ENCODE data around the gene TOGARAM2.

TOGARAM2 gene

DNA sequence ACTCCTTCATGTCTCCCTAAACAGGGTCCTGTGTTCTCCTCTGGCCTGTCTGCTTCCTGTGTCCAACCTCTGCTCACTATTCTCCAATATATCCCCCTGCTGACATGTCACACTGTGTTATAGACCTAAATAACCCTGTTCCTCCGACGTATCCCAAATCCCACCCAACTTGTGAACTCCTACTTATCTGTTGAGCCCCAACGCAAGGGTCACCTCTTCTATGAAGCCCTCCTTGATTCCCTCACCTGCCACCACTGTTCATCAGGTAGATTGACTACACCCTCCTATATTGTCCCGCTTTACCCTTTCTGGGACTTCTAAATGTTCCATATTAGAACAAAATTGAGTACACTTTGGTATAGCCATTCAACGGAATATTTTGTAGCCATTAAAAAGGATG is 51.1 kb downstream of the TOGARAM2 start:
- H3K4me1 ChIP-seq (ENCODE audit: control insufficient read depth, insufficient read depth, low read length), result no peaks in the 10 kb centered on the region
- no peaks in the 10 kb centered on the region for H3K9me3 ChIP-seq (ENCODE audit: control insufficient read depth, insufficient read depth, low read depth, low read length)
- H3K4me3 ChIP-seq (ENCODE audit: low read depth, low read length), result no peak overlapping the region
- ChIA-PET POLR2A (no interaction called here), CTCF (no interaction called here)
- no peaks in the 10 kb centered on the region for H3K36me3 ChIP-seq (ENCODE audit: control insufficient read depth in 2 of 2, insufficient read depth in 1 of 2, low read length in 2 of 2)
- TF ChIP-seq HOXA7 (CRISPR knock-in tag; IDR thresholded peaks at IDR 0.05; ENCODE audit: borderline replicate concordance), result no peak
- no peak for TF ChIP-seq PRDM1 (tag by site-specific recombination; IDR thresholded peaks at IDR 0.05)
- H3K27ac ChIP-seq (ENCODE audit: extremely low read depth, low read depth, low read length), result no peak overlapping the region

DNA sequence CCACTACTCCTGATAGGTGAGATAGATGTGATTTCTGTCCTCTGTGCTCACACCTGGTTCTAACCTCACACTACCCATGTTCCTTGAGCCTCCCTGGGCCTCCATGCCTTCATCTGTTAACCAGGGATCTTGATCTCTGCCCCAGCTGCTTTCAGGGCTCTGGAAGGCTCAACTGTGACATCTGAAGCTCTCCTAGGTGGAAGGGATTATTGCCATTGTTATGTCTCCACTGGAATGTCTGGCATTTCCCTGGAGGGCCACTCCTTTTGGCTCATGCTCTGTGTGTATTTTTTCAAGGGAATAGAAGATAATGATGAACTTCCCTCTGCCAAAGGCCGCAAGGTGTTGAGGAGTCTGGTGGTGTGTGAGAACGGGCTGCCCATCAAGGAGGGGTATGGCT is 52.1 kb downstream of the TOGARAM2 start:
- H3K4me3 ChIP-seq (ENCODE audit: low read depth, low read length), result no peak overlapping the region
- no peaks in the 10 kb centered on the region for H3K9me3 ChIP-seq (ENCODE audit: control insufficient read depth, insufficient read depth, low read depth, low read length)
- ChIA-PET CTCF (interaction anchor here (0.6 kb wide), 1 partner anchor 200 kb away, joined by 3 read pairs; no protein-coding TSS in a partner anchor), POLR2A (interaction anchor here (0.9 kb wide), 1 partner anchor 34 kb away, joined by 3 read pairs; no protein-coding TSS in a partner anchor)
- no peaks in the 10 kb centered on the region for H3K4me1 ChIP-seq (ENCODE audit: control insufficient read depth, insufficient read depth, low read length)
- no peak overlapping the region for H3K27ac ChIP-seq (ENCODE audit: extremely low read depth, low read depth, low read length)
- no peaks in the 10 kb centered on the region for H3K36me3 ChIP-seq (ENCODE audit: control insufficient read depth in 2 of 2, insufficient read depth in 1 of 2, low read length in 2 of 2)
- TF ChIP-seq, protein P1, sequence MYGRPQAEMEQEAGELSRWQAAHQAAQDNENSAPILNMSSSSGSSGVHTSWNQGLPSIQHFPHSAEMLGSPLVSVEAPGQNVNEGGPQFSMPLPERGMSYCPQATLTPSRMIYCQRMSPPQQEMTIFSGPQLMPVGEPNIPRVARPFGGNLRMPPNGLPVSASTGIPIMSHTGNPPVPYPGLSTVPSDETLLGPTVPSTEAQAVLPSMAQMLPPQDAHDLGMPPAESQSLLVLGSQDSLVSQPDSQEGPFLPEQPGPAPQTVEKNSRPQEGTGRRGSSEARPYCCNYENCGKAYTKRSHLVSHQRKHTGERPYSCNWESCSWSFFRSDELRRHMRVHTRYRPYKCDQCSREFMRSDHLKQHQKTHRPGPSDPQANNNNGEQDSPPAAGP (tag by site-specific recombination; IDR thresholded peaks at IDR 0.05), result no peak
- TF ChIP-seq ZBTB21 (tag by site-specific recombination; IDR thresholded peaks at IDR 0.05) (no peak), ZNF157 (tag by site-specific recombination; IDR thresholded peaks at IDR 0.05) (no peak), GFI1B (tag by site-specific recombination; IDR thresholded peaks at IDR 0.05) (no peak), ZNF112 (tag by site-specific recombination; IDR thresholded peaks at IDR 0.05) (no peak), ZNF175 (tag by site-specific recombination; IDR thresholded peaks at IDR 0.05) (no peak), SP2 (tag by site-specific recombination; IDR thresholded peaks at IDR 0.05) (no peak)
- TF ChIP-seq, protein P2, sequence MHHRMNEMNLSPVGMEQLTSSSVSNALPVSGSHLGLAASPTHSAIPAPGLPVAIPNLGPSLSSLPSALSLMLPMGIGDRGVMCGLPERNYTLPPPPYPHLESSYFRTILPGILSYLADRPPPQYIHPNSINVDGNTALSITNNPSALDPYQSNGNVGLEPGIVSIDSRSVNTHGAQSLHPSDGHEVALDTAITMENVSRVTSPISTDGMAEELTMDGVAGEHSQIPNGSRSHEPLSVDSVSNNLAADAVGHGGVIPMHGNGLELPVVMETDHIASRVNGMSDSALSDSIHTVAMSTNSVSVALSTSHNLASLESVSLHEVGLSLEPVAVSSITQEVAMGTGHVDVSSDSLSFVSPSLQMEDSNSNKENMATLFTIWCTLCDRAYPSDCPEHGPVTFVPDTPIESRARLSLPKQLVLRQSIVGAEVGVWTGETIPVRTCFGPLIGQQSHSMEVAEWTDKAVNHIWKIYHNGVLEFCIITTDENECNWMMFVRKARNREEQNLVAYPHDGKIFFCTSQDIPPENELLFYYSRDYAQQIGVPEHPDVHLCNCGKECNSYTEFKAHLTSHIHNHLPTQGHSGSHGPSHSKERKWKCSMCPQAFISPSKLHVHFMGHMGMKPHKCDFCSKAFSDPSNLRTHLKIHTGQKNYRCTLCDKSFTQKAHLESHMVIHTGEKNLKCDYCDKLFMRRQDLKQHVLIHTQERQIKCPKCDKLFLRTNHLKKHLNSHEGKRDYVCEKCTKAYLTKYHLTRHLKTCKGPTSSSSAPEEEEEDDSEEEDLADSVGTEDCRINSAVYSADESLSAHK (tag by site-specific recombination; IDR thresholded peaks at IDR 0.05), result no peak
- TF ChIP-seq, protein P3, sequence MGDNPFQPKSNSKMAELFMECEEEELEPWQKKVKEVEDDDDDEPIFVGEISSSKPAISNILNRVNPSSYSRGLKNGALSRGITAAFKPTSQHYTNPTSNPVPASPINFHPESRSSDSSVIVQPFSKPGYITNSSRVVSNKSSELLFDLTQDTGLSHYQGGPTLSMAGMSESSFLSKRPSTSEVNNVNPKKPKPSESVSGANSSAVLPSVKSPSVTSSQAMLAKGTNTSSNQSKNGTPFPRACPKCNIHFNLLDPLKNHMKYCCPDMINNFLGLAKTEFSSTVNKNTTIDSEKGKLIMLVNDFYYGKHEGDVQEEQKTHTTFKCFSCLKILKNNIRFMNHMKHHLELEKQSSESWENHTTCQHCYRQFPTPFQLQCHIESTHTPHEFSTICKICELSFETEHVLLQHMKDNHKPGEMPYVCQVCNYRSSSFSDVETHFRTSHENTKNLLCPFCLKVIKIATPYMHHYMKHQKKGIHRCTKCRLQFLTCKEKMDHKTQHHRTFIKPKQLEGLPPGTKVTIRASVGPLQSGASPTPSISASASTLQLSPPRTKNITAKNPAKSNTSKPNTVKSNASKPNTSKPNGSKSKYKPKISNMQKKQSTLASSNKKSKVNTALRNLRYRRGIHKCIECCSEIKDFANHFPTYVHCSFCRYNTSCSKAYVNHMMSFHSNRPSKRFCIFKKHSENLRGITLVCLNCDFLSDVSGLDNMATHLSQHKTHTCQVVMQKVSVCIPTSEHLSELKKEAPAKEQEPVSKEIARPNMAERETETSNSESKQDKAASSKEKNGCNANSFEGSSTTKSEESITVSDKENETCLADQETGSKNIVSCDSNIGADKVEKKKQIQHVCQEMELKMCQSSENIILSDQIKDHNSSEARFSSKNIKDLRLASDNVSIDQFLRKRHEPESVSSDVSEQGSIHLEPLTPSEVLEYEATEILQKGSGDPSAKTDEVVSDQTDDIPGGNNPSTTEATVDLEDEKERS (tag by site-specific recombination; IDR thresholded peaks at IDR 0.05), result no peak
- TF ChIP-seq, protein P4, sequence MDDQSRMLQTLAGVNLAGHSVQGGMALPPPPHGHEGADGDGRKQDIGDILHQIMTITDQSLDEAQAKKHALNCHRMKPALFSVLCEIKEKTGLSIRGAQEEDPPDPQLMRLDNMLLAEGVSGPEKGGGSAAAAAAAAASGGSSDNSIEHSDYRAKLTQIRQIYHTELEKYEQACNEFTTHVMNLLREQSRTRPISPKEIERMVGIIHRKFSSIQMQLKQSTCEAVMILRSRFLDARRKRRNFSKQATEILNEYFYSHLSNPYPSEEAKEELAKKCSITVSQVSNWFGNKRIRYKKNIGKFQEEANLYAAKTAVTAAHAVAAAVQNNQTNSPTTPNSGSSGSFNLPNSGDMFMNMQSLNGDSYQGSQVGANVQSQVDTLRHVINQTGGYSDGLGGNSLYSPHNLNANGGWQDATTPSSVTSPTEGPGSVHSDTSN (CRISPR knock-in tag; IDR thresholded peaks at IDR 0.05), result no peak
- TF ChIP-seq, protein P5, sequence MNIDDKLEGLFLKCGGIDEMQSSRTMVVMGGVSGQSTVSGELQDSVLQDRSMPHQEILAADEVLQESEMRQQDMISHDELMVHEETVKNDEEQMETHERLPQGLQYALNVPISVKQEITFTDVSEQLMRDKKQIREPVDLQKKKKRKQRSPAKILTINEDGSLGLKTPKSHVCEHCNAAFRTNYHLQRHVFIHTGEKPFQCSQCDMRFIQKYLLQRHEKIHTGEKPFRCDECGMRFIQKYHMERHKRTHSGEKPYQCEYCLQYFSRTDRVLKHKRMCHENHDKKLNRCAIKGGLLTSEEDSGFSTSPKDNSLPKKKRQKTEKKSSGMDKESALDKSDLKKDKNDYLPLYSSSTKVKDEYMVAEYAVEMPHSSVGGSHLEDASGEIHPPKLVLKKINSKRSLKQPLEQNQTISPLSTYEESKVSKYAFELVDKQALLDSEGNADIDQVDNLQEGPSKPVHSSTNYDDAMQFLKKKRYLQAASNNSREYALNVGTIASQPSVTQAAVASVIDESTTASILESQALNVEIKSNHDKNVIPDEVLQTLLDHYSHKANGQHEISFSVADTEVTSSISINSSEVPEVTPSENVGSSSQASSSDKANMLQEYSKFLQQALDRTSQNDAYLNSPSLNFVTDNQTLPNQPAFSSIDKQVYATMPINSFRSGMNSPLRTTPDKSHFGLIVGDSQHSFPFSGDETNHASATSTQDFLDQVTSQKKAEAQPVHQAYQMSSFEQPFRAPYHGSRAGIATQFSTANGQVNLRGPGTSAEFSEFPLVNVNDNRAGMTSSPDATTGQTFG (tag by site-specific recombination; IDR thresholded peaks at IDR 0.05; ENCODE audit: borderline replicate concordance), result no peak
